ENCODE measurements around the gene ALS2CL.

DNA sequence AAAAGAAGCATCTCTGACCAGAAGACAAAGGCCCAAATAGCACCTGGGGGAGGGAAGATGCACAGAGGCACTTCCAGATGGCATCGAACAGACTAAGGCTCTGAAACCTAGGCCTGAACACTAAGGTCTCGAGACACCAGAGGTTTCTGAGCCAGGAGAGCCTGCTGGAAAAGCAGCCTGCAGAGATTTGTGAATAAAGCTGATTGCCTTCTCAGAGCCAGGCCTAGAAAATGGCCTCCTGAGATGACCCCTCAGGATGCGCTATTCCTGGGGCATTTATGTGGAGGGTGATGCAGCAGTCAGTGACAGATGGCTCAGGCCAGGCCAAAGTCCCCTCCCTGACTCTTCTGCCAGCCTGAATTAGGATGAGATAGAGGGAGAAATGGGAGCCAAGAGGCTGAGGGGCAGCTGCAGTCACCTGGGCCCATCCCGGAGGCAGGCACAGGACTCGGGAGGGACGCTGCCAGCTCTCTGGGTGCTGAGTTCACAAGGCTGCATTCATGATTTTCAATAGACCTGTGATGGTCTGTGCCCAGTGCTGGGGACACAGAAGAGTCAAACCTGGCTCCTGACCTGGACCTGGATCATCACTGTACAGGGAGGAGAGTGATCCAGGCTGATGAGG, 17.3 kb upstream of the ALS2CL start:
- no peak for TF ChIP-seq ZNF274 (IDR thresholded peaks at IDR 0.05; ENCODE audit: low read depth, low read length)
- TF ChIP-seq SUZ12 (IDR thresholded peaks at IDR 0.05; ENCODE audit: extremely low read depth, insufficient read depth, insufficient read length), result no peak
